ENCODE measurements around the gene PHYHIPL.
"Not testable (repeated sequence)": the region's sequence is repeated elsewhere in the genome, so short reads cannot be mapped to it uniquely, and the experiment has no call there.

PHYHIPL gene

GRCh38 chr10:59206204-59206720, 29.8 kb downstream of the PHYHIPL start:
- no peak for DNase-seq

- DNase-seq, result no peak
Measured at GRCh38 chr10:59212301-59212798, 35.9 kb downstream of the PHYHIPL start.

- DNase-seq, result no peak
Measured at GRCh38 chr10:59214160-59214559, 37.7 kb downstream of the PHYHIPL start.

GRCh38 chr10:59216178-59216869, 39.9 kb downstream of the PHYHIPL start:
- DNase-seq, result no peak

- no peak for DNase-seq
Measured at GRCh38 chr10:59222788-59223187, 46.3 kb downstream of the PHYHIPL start.

GRCh38 chr10:59223597-59223996, 47.2 kb downstream of the PHYHIPL start:
- not testable (repeated sequence) for DNase-seq

GRCh38 chr10:59225211-59225610, 48.8 kb downstream of the PHYHIPL start:
- DNase-seq, result no peak

GRCh38 chr10:59227136-59227673, 50.8 kb downstream of the PHYHIPL start:
- no peak for DNase-seq

- no peak for DNase-seq
Measured at GRCh38 chr10:59229441-59229840, 53.0 kb downstream of the PHYHIPL start.

- no peak for DNase-seq
Measured at GRCh38 chr10:59234194-59234593, 57.8 kb downstream of the PHYHIPL start.

GRCh38 chr10:59234816-59235429, 58.5 kb downstream of the PHYHIPL start:
- no peak for DNase-seq

- no peak for DNase-seq
Measured at GRCh38 chr10:59236064-59236697, 59.7 kb downstream of the PHYHIPL start.

GRCh38 chr10:59237775-59238174, 61.3 kb downstream of the PHYHIPL start:
- DNase-seq, result no peak

- not testable (repeated sequence) for DNase-seq
Measured at GRCh38 chr10:59239108-59239507, 62.7 kb downstream of the PHYHIPL start.

- DNase-seq, result peak; percentile 2
Measured at GRCh38 chr10:59240582-59241183, 64.2 kb downstream of the PHYHIPL start.

GRCh38 chr10:59242057-59242456, 65.6 kb downstream of the PHYHIPL start:
- no peak for DNase-seq

GRCh38 chr10:59242991-59243390, 66.5 kb downstream of the PHYHIPL start:
- DNase-seq, result no peak

GRCh38 chr10:59243611-59244195, 67.3 kb downstream of the PHYHIPL start:
- no peak for DNase-seq

- no peak for DNase-seq
Measured at GRCh38 chr10:59244871-59245270, 68.4 kb downstream of the PHYHIPL start.

- DNase-seq, result no peak
Measured at GRCh38 chr10:59245686-59246085, 69.2 kb downstream of the PHYHIPL start.

- no peak for DNase-seq
Measured at GRCh38 chr10:59252491-59252890, 76.0 kb downstream of the PHYHIPL start.

GRCh38 chr10:59255463-59255862, 79.0 kb downstream of the PHYHIPL start:
- DNase-seq, result no peak

- no peak for DNase-seq
Measured at GRCh38 chr10:59257224-59257623, 80.8 kb downstream of the PHYHIPL start.
